Measurements from ENCODE around the gene CLCA4.

The CLCA4 gene

GRCh38 chr1:86619313-86619712 is 72.4 kb downstream of the CLCA4 start:
- no peak for DNase-seq

- no peak for DNase-seq
Observed at GRCh38 chr1:86621286-86621685, 74.4 kb downstream of the CLCA4 start.

Data from fibroblast of skin of right biceps (primary cell).